Cardiac fibroblast (primary cell): ENCODE data around the gene P2RX6.

Experiments
- DNase-seq, 2 donors: peaks; one replicate each; pipeline versions ENCODE4 v3.0.0 to v3.0.0-alpha.2; 2010; ENCODE audit warnings: low read depth in 2 of 2
- H3K4me3 ChIP-seq, 2 donors: replicated peaks in 1 of 2; 1 replicate in 1 of 2; 2 replicates in 1 of 2; pipeline ENCODE4 v1.5.1; 2011; ENCODE audit warnings: low read depth in 2 of 2, low read length in 2 of 2, mild to moderate bottlenecking in 2 of 2, moderate library complexity in 1 of 2
- TF ChIP-seq, protein P1 (sequence below): IDR thresholded peaks from one replicate; pipeline ENCODE4 v1.5.1; 2011; ENCODE audit warnings: low read depth, mild to moderate bottlenecking, low read length, inconsistent platforms

The P2RX6 gene

DNA sequence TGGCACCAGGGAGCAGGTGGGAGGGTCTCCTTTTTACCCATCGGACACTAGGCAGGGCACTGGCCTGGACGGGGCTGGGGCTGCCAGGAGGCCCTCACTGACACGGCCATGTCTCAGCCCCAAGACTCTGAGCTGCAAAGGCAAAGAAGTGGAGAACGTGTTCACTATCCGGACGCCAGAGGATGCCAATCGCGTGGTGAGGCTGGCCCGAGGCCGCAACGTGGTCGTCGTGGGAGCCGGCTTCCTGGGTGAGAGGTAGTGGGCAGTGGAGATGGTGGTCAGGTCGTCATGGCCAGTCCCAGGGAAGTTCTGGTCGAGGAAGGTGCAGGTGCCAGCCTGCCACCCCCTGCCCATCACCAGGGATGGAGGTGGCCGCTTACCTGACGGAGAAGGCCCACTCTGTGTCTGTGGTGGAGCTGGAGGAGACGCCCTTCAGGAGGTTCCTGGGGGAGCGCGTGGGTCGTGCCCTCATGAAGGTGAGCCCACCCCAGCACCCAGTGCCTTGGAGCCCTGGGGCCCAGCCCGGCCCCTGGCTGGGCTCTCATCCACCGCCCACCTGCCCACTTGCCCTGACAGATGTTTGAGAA lies 38.6 kb upstream of the P2RX6 start:
- H3K4me3 ChIP-seq, result no peak overlapping the region
- TF ChIP-seq, protein P1, sequence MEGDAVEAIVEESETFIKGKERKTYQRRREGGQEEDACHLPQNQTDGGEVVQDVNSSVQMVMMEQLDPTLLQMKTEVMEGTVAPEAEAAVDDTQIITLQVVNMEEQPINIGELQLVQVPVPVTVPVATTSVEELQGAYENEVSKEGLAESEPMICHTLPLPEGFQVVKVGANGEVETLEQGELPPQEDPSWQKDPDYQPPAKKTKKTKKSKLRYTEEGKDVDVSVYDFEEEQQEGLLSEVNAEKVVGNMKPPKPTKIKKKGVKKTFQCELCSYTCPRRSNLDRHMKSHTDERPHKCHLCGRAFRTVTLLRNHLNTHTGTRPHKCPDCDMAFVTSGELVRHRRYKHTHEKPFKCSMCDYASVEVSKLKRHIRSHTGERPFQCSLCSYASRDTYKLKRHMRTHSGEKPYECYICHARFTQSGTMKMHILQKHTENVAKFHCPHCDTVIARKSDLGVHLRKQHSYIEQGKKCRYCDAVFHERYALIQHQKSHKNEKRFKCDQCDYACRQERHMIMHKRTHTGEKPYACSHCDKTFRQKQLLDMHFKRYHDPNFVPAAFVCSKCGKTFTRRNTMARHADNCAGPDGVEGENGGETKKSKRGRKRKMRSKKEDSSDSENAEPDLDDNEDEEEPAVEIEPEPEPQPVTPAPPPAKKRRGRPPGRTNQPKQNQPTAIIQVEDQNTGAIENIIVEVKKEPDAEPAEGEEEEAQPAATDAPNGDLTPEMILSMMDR, result no peak
- DNase-seq, result no peak

DNA sequence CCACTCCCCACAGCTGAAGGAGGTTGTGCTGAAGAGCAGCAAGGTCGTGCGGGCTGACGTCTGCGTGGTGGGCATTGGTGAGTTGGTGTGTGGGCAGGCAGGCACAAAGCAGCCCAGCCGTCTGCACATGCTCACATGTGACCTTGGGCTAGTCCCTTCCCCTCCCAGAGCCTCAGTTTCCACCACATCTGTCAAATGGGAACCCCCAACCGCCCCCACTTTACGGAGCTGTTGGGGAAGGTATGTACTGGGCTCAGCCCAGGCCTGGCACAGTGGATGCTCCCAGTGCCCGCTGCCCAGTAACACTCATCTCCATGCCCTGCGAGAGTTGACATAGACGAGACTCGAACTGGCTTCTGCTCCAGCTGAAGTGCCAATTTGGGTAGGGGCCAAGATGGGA lies 37.9 kb upstream of the P2RX6 start:
- no peak overlapping the region for H3K4me3 ChIP-seq
- DNase-seq, result no peak
- TF ChIP-seq, protein P1, result no peak

DNA sequence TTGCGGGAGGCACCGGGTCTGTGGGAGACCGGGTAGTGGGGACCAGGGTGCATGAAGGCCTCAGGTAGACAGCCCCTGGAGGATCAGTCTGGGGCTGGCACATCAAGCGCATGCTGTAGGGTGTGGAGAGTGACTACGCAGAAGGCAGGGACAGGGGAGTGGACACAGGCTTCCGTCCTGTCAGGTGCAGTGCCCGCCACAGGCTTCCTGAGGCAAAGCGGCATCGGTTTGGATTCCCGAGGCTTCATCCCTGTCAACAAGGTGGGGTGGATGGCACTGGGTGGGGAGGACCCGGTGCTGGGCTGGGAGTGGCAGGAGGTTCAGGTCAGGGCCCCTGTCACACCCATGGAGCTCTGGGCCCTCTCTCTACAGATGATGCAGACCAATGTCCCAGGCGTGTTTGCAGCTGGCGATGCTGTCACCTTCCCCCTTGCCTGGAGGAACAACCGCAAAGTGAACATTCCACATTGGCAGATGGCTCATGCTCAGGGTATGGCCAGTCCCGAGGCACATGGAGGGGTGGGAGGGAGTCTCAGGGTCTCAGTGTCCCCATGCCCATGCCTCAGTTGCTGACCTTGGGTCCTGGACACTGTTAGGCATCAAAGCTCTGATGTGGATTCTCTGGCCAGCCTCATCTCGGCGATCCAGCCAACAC lies 37.3 kb upstream of the P2RX6 start:
- TF ChIP-seq, protein P1, result no peak
- no peak overlapping the region for H3K4me3 ChIP-seq
- no peak for DNase-seq

DNA sequence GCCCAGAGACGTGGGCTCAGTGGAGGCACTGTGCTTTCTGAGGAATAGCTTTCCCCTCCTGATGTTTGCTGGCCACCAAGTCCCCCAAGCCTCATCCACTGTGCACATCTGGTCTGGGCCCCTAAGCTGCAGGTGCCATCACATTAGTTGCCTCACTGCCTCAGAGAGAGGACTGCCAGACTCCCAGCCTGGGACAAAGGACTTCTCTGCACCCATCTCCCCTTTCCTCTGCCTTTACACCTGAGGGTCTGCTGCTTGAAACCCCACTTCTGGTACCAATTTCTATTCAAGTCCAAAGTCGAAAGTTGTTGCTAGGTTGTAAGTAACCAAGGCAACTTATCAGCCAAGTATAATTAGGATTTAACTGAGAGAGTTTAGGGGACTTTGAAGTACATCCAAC lies 36.5 kb upstream of the P2RX6 start:
- DNase-seq, result no peak
- no peak overlapping the region for H3K4me3 ChIP-seq
- TF ChIP-seq, protein P1, result no peak

DNA sequence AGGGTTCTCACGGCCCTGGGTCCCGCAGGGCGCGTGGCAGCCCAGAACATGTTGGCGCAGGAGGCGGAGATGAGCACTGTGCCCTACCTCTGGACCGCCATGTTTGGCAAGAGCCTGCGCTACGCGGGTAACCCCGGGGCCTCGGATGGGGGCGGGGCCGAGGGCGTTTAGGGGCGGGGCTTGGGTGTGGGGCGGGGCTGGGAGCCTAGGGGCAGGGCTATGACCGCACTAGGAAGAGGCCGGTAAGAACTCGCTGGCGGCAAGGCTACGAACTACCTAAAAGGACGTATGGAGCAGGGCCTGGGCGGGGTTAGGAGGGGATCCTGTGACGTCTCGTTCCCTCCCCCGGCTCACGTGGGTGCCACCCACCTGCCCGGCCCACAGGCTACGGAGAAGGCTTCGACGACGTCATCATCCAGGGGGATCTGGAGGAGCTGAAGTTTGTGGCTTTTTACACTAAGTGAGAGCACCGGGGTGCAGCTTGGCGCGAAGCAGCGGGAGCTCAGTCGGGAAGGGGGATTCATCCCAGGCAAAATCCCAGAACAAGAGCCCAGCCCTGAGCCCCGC lies 35.6 kb upstream of the P2RX6 start:
- H3K4me3 ChIP-seq, result peak overlapping the region; percentile 11 to 30
- TF ChIP-seq, protein P1, result no peak

DNA sequence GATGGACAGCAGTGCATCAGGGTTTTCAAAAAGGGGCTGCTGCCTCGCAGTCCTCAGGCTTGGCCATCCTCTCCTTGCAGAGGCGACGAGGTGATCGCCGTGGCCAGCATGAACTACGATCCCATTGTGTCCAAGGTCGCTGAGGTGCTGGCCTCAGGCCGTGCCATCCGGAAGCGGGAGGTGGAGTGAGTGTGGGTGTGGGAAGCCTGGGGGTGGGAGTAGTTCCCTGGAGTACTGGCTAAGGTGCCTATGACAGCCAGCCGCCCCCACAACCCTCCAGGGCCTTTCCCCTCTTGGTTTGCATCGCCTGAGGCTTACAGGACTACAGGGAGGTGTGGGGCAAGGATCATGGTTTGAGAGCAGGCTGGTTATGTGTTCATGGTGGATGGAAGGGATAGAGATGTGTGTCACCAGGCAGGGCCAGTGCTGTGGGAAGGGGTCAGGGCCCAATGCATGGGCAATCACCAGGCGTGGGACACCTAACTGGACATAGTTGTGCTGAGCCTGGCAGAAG lies 35.0 kb upstream of the P2RX6 start:
- peak overlapping the region in 1 of 2 donors; percentile 11 for H3K4me3 ChIP-seq
- DNase-seq, result no peak
- TF ChIP-seq, protein P1, result no peak

More for the DNA sequence above, 35.6 kb upstream of the P2RX6 start:
- DNase-seq, result peak; percentile 83 to 88
